ENCODE measurements around the gene CCDC171. TPM values are rescaled to one million over a fixed set of nuclear protein-coding genes. Genes with fewer than 3 reads are reported as not detected.

The CCDC171 gene
- polyA plus RNA-seq, 1 donor = 3.7 TPM

DNA sequence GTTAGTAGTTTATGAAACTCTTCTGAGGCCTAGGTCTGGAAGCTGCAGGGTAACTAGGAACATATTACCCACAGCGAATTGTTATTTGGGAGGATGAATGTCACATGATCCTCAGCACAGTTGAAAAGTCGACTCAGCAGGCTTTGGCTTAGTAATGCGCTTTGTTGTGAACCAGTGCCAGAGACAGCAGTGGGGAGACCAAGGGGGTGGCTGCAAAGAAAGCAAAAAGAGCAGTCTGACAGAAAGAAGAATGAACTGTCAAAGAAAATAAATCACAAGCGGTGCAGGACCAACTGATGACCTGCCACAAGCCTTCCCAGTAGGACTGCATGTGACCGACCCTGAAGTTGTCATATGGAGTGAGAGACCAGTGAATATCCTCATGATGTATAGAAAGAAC, 170.0 kb downstream of the CCDC171 start:
- H3K27ac ChIP-seq (ENCODE audit: low read length) = no peak overlapping the region
- no peaks in the 10 kb centered on the region for H3K36me3 ChIP-seq (ENCODE audit: control insufficient read depth, insufficient read depth, low read length)
- H3K9me3 ChIP-seq (ENCODE audit: control insufficient read depth, low read depth, low read length) = no peaks in the 10 kb centered on the region
- H3K27me3 ChIP-seq (ENCODE audit: control insufficient read depth, insufficient read depth, low read length) = no peaks in the 10 kb centered on the region
- 60% methylated on average over 1 of the region's 5 CpGs for WGBS (ENCODE audit: insufficient coverage, low lambda C conversion rate)
- DNase-seq = no peak
- no peaks in the 10 kb centered on the region for H3K4me1 ChIP-seq (ENCODE audit: control insufficient read depth, insufficient read depth, low read length)
- no peak overlapping the region for H3K4me3 ChIP-seq (ENCODE audit: low read length)

DNA sequence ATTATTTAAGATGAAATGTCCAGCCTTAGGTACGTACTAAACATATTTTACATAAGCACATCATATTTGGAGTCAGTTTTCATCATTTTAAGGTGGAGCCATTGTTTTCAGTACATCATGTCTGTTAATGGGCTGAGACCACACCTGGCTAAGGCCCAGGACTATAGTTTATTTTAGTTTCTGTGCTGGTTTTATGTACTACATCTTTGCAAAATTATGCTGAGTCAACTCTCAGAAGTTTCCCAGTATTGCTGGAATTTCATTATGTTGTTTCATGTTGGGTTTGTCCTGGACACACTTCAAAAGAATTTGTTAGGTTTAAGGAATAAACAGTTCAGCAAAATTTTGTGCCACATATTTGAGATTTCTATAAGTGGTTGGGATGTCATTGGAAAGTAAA, 171.2 kb downstream of the CCDC171 start:
- no peaks in the 10 kb centered on the region for H3K4me1 ChIP-seq (ENCODE audit: control insufficient read depth, insufficient read depth, low read length)
- DNase-seq = no peak
- no peak overlapping the region for H3K27ac ChIP-seq (ENCODE audit: low read length)
- no peak overlapping the region for H3K4me3 ChIP-seq (ENCODE audit: low read length)
- H3K36me3 ChIP-seq (ENCODE audit: control insufficient read depth, insufficient read depth, low read length) = no peaks in the 10 kb centered on the region
- 43% methylated on average over 1 of the region's 1 CpG for WGBS (ENCODE audit: insufficient coverage, low lambda C conversion rate)
- H3K9me3 ChIP-seq (ENCODE audit: control insufficient read depth, low read depth, low read length) = no peaks in the 10 kb centered on the region
- no peaks in the 10 kb centered on the region for H3K27me3 ChIP-seq (ENCODE audit: control insufficient read depth, insufficient read depth, low read length)

DNA sequence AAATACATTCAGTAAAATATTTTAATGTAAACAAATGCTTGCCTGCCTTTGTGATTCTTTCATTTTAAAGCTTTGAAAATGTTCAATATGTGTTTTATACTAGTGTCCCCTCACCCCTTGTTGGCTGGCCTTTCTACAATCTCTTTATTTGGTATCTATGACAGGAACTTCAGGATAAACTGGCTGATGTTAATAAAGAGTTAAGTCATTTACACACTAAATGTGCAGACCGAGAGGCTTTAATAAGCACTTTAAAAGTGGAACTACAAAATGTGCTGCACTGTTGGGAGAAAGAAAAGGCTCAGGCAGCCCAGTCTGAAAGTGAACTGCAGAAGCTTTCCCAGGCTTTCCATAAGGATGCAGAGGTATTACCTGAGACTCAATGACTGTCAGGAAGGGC, 171.8 kb downstream of the CCDC171 start:
- Histone ChIP-seq H3K4me3 (ENCODE audit: low read length) (no peak overlapping the region), H3K4me1 (ENCODE audit: control insufficient read depth, insufficient read depth, low read length) (no peaks in the 10 kb centered on the region), H3K27ac (ENCODE audit: low read length) (no peak overlapping the region), H3K9me3 (ENCODE audit: control insufficient read depth, low read depth, low read length) (no peaks in the 10 kb centered on the region), H3K27me3 (ENCODE audit: control insufficient read depth, insufficient read depth, low read length) (no peaks in the 10 kb centered on the region), H3K36me3 (ENCODE audit: control insufficient read depth, insufficient read depth, low read length) (no peaks in the 10 kb centered on the region)
- no CpG with 5 or more reads among the region's 1 CpG for WGBS (ENCODE audit: insufficient coverage, low lambda C conversion rate)
- DNase-seq = no peak

DNA sequence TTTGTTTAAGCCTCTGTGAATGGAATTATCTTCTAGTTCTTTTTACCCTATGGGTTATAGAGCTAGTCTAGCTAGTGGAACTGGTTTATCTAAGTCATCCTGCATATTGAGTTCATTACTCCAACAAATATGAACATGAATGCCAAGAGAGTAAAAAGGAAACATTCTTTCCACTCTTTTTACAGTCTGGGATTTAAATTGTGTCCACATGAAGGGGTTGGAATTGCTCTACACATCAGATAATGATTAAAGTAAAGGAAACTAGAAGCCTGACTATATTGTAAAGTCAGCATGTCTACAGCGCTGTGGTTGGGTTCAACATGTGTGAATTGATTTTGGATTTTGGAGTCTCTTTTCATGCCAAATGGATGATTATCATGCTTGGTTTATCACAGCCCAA, 173.1 kb downstream of the CCDC171 start:
- H3K27me3 ChIP-seq (ENCODE audit: control insufficient read depth, insufficient read depth, low read length) = no peaks in the 10 kb centered on the region
- no peak overlapping the region for H3K27ac ChIP-seq (ENCODE audit: low read length)
- H3K4me3 ChIP-seq (ENCODE audit: low read length) = no peak overlapping the region
- WGBS (ENCODE audit: insufficient coverage, low lambda C conversion rate) = no CpG with 5 or more reads among the region's 1 CpG
- H3K9me3 ChIP-seq (ENCODE audit: control insufficient read depth, low read depth, low read length) = no peaks in the 10 kb centered on the region
- DNase-seq = no peak
- H3K4me1 ChIP-seq (ENCODE audit: control insufficient read depth, insufficient read depth, low read length) = no peaks in the 10 kb centered on the region
- H3K36me3 ChIP-seq (ENCODE audit: control insufficient read depth, insufficient read depth, low read length) = no peaks in the 10 kb centered on the region

- Histone ChIP-seq H3K27ac (ENCODE audit: low read length) (no peak overlapping the region), H3K9me3 (ENCODE audit: control insufficient read depth, low read depth, low read length) (no peaks in the 10 kb centered on the region)
These were observed 176.7 kb downstream of the CCDC171 start for GRCh38 chr9:15729507-15729906.

DNA sequence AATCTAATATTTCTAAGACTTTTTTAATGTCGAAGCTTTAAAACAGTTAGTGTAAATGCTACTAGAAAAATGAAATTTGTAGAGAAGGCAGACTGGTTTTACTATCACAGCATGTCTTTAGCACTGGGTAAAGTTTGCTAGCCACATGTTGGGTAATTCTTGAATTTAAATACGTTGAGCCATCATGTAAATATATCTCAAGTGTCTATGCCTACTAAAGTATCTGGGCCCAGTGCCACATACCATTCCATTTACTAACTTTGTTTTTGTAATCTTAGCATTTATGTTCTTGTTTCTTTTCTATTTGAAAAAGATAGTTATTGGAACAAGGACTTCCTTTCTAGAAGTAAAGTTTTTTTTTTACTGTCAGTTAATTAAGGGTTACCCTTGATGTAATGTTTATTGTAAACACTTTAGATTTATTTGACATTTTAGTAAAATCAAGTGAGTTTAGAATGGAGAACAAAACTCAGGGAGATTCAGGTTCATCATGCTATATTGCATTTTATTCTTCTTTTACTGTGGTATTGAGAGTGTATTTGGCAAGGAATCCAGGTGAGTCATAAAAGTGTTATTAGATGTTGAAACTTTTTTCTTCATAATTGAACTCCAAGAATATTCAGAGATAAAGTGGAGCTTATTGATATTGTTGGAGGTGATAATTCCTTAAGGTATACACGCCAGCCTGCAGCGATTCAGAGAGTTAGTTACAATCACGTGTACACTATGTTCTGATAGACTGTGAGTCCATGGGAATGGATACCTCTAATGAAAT, 182.4 kb downstream of the CCDC171 start:
- Histone ChIP-seq H3K27me3 (ENCODE audit: control insufficient read depth, insufficient read depth, low read length) (no peaks in the 10 kb centered on the region), H3K27ac (ENCODE audit: low read length) (no peak overlapping the region), H3K4me1 (ENCODE audit: control insufficient read depth, insufficient read depth, low read length) (no peaks in the 10 kb centered on the region), H3K36me3 (ENCODE audit: control insufficient read depth, insufficient read depth, low read length) (no peaks in the 10 kb centered on the region), H3K9me3 (ENCODE audit: control insufficient read depth, low read depth, low read length) (no peaks in the 10 kb centered on the region), H3K4me3 (ENCODE audit: low read length) (no peak overlapping the region)
- no peak for DNase-seq
- whole genome bisulfite sequencing (ENCODE audit: insufficient coverage, low lambda C conversion rate) = 67% methylated on average over 2 of the region's 5 CpGs

More at GRCh38 chr9:15729507-15729906, 176.7 kb downstream of the CCDC171 start:
- Histone ChIP-seq H3K36me3 (ENCODE audit: control insufficient read depth, insufficient read depth, low read length) (no peaks in the 10 kb centered on the region), H3K4me3 (ENCODE audit: low read length) (no peak overlapping the region), H3K27me3 (ENCODE audit: control insufficient read depth, insufficient read depth, low read length) (no peaks in the 10 kb centered on the region), H3K4me1 (ENCODE audit: control insufficient read depth, insufficient read depth, low read length) (no peaks in the 10 kb centered on the region)
- no peak for DNase-seq
- WGBS (ENCODE audit: insufficient coverage, low lambda C conversion rate) = no CpG with 5 or more reads among the region's 2 CpGs

DNA sequence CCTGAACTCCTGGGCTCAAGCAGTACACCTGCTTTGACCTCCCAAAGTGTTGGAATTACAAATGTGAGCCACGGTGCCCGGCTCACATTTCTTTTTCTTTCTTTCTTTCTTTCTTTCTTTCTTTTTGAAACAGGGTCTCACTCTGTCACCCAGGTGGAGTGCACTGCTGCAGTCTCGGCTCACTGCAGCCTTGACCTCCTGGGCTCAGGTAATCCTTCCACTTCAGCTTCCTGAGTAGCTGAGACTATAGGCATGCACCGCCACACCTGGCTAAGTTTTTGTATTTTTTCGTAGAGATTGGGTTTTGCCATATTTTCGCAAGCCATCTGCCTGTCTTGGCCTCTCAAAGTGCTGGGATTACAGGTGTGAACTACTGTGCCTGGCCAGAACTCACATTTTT, 183.7 kb downstream of the CCDC171 start:
- DNase-seq = no peak
- H3K27me3 ChIP-seq (ENCODE audit: control insufficient read depth, insufficient read depth, low read length) = no peaks in the 10 kb centered on the region
- H3K9me3 ChIP-seq (ENCODE audit: control insufficient read depth, low read depth, low read length) = no peaks in the 10 kb centered on the region
- no peak overlapping the region for H3K4me3 ChIP-seq (ENCODE audit: low read length)
- H3K36me3 ChIP-seq (ENCODE audit: control insufficient read depth, insufficient read depth, low read length) = no peaks in the 10 kb centered on the region
- no peaks in the 10 kb centered on the region for H3K4me1 ChIP-seq (ENCODE audit: control insufficient read depth, insufficient read depth, low read length)
- H3K27ac ChIP-seq (ENCODE audit: low read length) = no peak overlapping the region
- 60% methylated on average over 1 of the region's 6 CpGs for WGBS (ENCODE audit: insufficient coverage, low lambda C conversion rate)

GRCh38 chr9:15738011-15738410, 185.2 kb downstream of the CCDC171 start:
- Histone ChIP-seq H3K4me1 (ENCODE audit: control insufficient read depth, insufficient read depth, low read length) (no peaks in the 10 kb centered on the region), H3K36me3 (ENCODE audit: control insufficient read depth, insufficient read depth, low read length) (no peaks in the 10 kb centered on the region), H3K27me3 (ENCODE audit: control insufficient read depth, insufficient read depth, low read length) (no peaks in the 10 kb centered on the region), H3K9me3 (ENCODE audit: control insufficient read depth, low read depth, low read length) (no peaks in the 10 kb centered on the region), H3K27ac (ENCODE audit: low read length) (no peak overlapping the region), H3K4me3 (ENCODE audit: low read length) (no peak overlapping the region)
- DNase-seq = no peak
- no CpG with 5 or more reads among the region's 1 CpG for WGBS (ENCODE audit: insufficient coverage, low lambda C conversion rate)

DNA sequence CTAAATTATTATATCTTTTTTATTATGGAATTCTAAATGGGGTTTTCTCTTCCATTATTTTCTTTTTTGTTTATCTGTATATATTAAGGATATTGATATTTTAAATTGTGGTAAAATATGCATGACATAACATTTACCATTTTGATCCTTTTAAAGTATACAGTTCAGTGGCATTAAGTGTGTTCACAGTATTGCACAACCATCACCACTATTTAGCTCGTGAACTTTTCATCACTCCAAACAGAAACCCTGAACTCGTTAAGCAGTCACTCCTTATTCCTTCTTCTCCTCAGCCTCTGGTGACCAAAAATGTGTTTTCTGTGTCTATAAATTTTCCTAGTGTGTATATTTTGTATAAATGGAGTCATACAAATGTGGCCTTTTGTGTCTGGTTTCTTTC, 188.2 kb downstream of the CCDC171 start:
- no peak for DNase-seq
- Histone ChIP-seq H3K36me3 (ENCODE audit: control insufficient read depth, insufficient read depth, low read length) (no peaks in the 10 kb centered on the region), H3K27me3 (ENCODE audit: control insufficient read depth, insufficient read depth, low read length) (no peaks in the 10 kb centered on the region), H3K4me1 (ENCODE audit: control insufficient read depth, insufficient read depth, low read length) (no peaks in the 10 kb centered on the region), H3K9me3 (ENCODE audit: control insufficient read depth, low read depth, low read length) (no peaks in the 10 kb centered on the region), H3K4me3 (ENCODE audit: low read length) (no peak overlapping the region), H3K27ac (ENCODE audit: low read length) (no peak overlapping the region)
- WGBS (ENCODE audit: insufficient coverage, low lambda C conversion rate) = 100% methylated on average over 1 of the region's 2 CpGs

- no peaks in the 10 kb centered on the region for H3K36me3 ChIP-seq (ENCODE audit: control insufficient read depth, insufficient read depth, low read length)
- H3K27ac ChIP-seq (ENCODE audit: low read length) = no peak overlapping the region
- H3K4me1 ChIP-seq (ENCODE audit: control insufficient read depth, insufficient read depth, low read length) = no peaks in the 10 kb centered on the region
- WGBS (ENCODE audit: insufficient coverage, low lambda C conversion rate) = no CpG with 5 or more reads among the region's 1 CpG
- H3K4me3 ChIP-seq (ENCODE audit: low read length) = no peak overlapping the region
- H3K27me3 ChIP-seq (ENCODE audit: control insufficient read depth, insufficient read depth, low read length) = no peaks in the 10 kb centered on the region
- DNase-seq = no peak
- no peaks in the 10 kb centered on the region for H3K9me3 ChIP-seq (ENCODE audit: control insufficient read depth, low read depth, low read length)
These were observed 190.7 kb downstream of the CCDC171 start for GRCh38 chr9:15743512-15743911.

- 83% methylated on average over 1 of the region's 3 CpGs for WGBS (ENCODE audit: insufficient coverage, low lambda C conversion rate)
- Histone ChIP-seq H3K4me1 (ENCODE audit: control insufficient read depth, insufficient read depth, low read length) (no peaks in the 10 kb centered on the region), H3K9me3 (ENCODE audit: control insufficient read depth, low read depth, low read length) (no peaks in the 10 kb centered on the region), H3K27ac (ENCODE audit: low read length) (no peak overlapping the region), H3K27me3 (ENCODE audit: control insufficient read depth, insufficient read depth, low read length) (no peaks in the 10 kb centered on the region), H3K4me3 (ENCODE audit: low read length) (no peak overlapping the region), H3K36me3 (ENCODE audit: control insufficient read depth, insufficient read depth, low read length) (no peaks in the 10 kb centered on the region)
- no peak for DNase-seq
These were observed 191.4 kb downstream of the CCDC171 start for GRCh38 chr9:15744196-15744595.
